Astrocyte (in vitro differentiated cells and primary cell): Measurements from ENCODE around the gene SEC24D.

Source experiments
- EZH2 ChIP-seq: IDR thresholded peaks from 2 replicates; pipeline ENCODE4 v1.6.1; 2012; ENCODE audit warnings: mild to moderate bottlenecking, low read length, inconsistent platforms; ENCODE audit not compliant: insufficient read depth
- TF ChIP-seq, protein P1 (sequence below): IDR thresholded peaks from 2 replicates; pipeline ENCODE4 v1.5.1; 2011; ENCODE audit warnings: low read depth, mild to moderate bottlenecking, inconsistent platforms, low read length, moderate library complexity; ENCODE audit not compliant: insufficient read depth

DNA sequence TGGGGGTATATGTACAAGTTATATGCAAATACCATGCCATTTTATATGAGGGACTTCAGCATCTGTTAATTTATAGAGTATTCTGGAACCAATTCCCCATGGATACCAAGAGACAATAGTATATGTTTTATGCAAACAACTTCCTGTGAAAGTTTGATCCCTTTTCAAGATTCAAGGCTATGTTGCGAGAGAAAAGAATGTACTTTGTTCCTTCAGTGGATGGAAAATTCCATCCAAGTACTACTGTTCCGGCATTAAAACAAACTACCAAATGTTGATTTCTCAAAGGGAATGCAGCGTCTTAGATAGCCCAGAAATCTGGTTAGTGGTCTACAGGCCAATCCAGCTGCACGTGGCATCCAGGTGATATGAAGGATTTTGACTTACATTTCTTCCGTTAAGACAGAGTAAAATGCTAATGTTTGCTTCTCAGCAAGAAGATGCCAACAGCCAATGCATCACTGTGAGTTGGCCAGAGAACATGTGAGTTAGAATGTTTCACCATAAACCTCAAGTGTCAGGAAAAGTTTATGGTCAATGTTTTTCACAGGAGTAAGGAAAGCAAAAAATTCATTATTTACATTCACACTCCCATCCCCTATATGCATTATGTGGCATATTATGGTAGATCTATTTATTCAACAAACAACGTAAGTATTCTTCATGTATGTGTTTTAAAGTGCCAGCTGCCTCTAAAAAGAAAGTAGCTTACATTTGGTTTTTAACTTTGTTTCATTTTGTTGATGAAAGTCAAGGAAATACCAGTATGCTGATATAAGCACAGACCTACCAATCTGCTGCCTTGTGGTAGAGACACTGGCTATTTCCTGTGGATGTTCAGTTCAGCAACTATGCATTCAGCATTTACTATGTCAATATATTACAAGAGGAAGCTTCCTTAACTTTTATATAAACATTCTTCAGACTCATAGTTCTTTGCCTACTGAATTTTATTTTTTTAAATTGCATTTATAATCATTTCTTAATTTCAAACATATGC, 106.3 kb downstream of the SEC24D start:
- TF ChIP-seq, protein P1, sequence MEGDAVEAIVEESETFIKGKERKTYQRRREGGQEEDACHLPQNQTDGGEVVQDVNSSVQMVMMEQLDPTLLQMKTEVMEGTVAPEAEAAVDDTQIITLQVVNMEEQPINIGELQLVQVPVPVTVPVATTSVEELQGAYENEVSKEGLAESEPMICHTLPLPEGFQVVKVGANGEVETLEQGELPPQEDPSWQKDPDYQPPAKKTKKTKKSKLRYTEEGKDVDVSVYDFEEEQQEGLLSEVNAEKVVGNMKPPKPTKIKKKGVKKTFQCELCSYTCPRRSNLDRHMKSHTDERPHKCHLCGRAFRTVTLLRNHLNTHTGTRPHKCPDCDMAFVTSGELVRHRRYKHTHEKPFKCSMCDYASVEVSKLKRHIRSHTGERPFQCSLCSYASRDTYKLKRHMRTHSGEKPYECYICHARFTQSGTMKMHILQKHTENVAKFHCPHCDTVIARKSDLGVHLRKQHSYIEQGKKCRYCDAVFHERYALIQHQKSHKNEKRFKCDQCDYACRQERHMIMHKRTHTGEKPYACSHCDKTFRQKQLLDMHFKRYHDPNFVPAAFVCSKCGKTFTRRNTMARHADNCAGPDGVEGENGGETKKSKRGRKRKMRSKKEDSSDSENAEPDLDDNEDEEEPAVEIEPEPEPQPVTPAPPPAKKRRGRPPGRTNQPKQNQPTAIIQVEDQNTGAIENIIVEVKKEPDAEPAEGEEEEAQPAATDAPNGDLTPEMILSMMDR = no peak
- TF ChIP-seq EZH2 = no peak
